ENCODE measurements around the gene PAPOLG. TPM values are rescaled to one million over a fixed set of nuclear protein-coding genes. Genes with fewer than 3 reads are reported as not detected.

Gene PAPOLG
- total and polyA plus RNA-seq, 2 donors (not counting 3 experiments of a cell fraction or from before 2014, with no cell fraction given): 4.2 to 14.9 TPM

- DNase-seq (ENCODE audit: low read depth, low spot score) (no peak), FAIRE-seq (no peak)
- BruUV-seq (replicated peaks): no TSS peak
- no peak for TF ChIP-seq GATA2 (IDR thresholded peaks at IDR 0.05; ENCODE audit: insufficient read depth, insufficient read length, low read depth, low read length)
- TF ChIP-seq POLR2AphosphoS5 (IDR thresholded peaks at IDR 0.05; ENCODE audit: insufficient read depth, low read depth, low read length): no peak
- no peak for TF ChIP-seq POLR2A (IDR thresholded peaks at IDR 0.05; ENCODE audit: low read depth, low read length)
- TF ChIP-seq EZH2 (IDR thresholded peaks at IDR 0.05; ENCODE audit: borderline replicate concordance, low read depth, low read length, severe bottlenecking): no peak
- no peak for TF ChIP-seq MYC (IDR thresholded peaks at IDR 0.05; ENCODE audit: low read depth, low read length)
- TF ChIP-seq JUN (IDR thresholded peaks at IDR 0.05; ENCODE audit: borderline replicate concordance, insufficient read depth, insufficient read length, low read depth): no peak
- TF ChIP-seq FOS (IDR thresholded peaks at IDR 0.05; ENCODE audit: borderline replicate concordance, insufficient read depth, low read length): no peak
- no peak for TF ChIP-seq CTCF (IDR thresholded peaks at IDR 0.05; ENCODE audit: extremely low read depth in 1 of 2, insufficient read depth in 1 of 2, low read depth in 1 of 2, low read length in 2 of 2)
- no peak for TF ChIP-seq MAX (IDR thresholded peaks at IDR 0.05; ENCODE audit: insufficient read depth, insufficient read length)
- H3K27ac ChIP-seq (ENCODE audit: insufficient read depth, low read depth, low read length): no peak overlapping the region
- CTCF ChIA-PET: interaction anchor here (1.2 to 1.5 kb wide), 2 partner anchors 17 to 177 kb away, joined by 3 to 9 read pairs; no protein-coding TSS in a partner anchor
- H3K9me1 ChIP-seq (replicated peaks; ENCODE audit: control insufficient read depth, extremely low read depth, insufficient read depth, low read length): no peaks in the 10 kb centered on the region
- no peak overlapping the region for H3K4me2 ChIP-seq (ENCODE audit: insufficient read depth, low read length)
- no peak overlapping the region for H2AFZ ChIP-seq (ENCODE audit: low read depth, low read length)
- no peaks in the 10 kb centered on the region for H3K36me3 ChIP-seq (ENCODE audit: control insufficient read depth in 2 of 2, extremely low read depth in 1 of 2, insufficient read depth in 2 of 2, low read length in 2 of 2)
- intact Hi-C loops (cut with micrococcal nuclease): no loop called here
- dilution Hi-C loops (cut with MboI; ENCODE audit: extremely low pct_ligation_motif_present, low sequenced_read_pairs): no loop called here
- no peak overlapping the region for H3K9ac ChIP-seq (replicated peaks; ENCODE audit: extremely low read depth, insufficient read depth, low read length)
- H3K79me2 ChIP-seq (ENCODE audit: control insufficient read depth, insufficient read depth, low read length): no peaks in the 10 kb centered on the region
- H3K27me3 ChIP-seq (ENCODE audit: control insufficient read depth in 2 of 2, insufficient read depth in 2 of 2, low read length in 2 of 2): peaks cover 0 to 4% of the 10 kb centered on the region in 2 experiments
- no peak overlapping the region for H3K4me3 ChIP-seq (replicated peaks in 1 of 3; ENCODE audit: insufficient read depth in 1 of 3, low read depth in 1 of 3, low read length in 3 of 3)
- H4K20me1 ChIP-seq (replicated peaks; ENCODE audit: control insufficient read depth, extremely low read depth, insufficient read depth, low read length): no peaks in the 10 kb centered on the region
- H3K9me3 ChIP-seq (replicated peaks; ENCODE audit: control insufficient read depth, insufficient read depth, low read length): no peaks in the 10 kb centered on the region
- POLR2A ChIA-PET: no interaction called here
- no peaks in the 10 kb centered on the region for H3K4me1 ChIP-seq (ENCODE audit: control insufficient read depth, extremely low read depth, insufficient read depth, low read length)
Observed at GRCh38 chr2:60821587-60822302, 65.7 kb downstream of the PAPOLG start.
